ENCODE results near the gene AIP.

GRCh38 chr11:67451658-67451976 lies 31.2 kb upstream of the AIP start:
- TF ChIP-seq POLR2A (IDR thresholded peaks at IDR 0.05) (no peak), CTCF (IDR thresholded peaks at IDR 0.05) (no peak)

Measured in suprapubic skin (tissue), 3 donors.